Stromal cell of bone marrow (primary cell): ENCODE results near the gene TAS2R30.

Source experiments
- DNase-seq: peaks from one replicate; pipeline ENCODE4 v3.0.0-alpha.2; 2012; ENCODE audit warnings: low read depth

Gene TAS2R30, protein sequence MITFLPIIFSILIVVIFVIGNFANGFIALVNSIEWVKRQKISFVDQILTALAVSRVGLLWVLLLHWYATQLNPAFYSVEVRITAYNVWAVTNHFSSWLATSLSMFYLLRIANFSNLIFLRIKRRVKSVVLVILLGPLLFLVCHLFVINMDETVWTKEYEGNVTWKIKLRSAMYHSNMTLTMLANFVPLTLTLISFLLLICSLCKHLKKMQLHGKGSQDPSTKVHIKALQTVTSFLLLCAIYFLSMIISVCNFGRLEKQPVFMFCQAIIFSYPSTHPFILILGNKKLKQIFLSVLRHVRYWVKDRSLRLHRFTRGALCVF

DNA sequence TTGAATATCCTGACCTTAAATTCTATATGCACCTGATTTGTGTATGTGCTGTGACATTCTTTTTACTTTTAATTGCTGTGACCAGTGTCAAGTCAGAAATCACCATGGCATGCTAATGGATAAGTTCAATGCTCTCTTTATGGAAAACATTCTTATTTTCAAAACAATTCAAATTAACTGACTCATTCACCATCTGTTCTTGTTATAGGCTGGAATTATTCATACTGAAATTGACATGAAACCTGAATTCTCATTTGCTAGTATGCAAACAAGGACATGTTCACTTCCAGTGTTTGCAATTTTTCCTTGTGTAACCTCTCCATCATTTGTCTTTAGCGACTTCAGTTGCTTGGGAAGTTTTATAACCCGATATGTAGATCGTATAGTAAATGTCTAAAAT lies at the start of gene TAS2R30:
Gene TAS2R30 (minus strand): TSS at position 340 of the 400 bp plus-strand sequence. CDS start 400 bp downstream, outside the sequence.
- DNase-seq = no peak

DNA sequence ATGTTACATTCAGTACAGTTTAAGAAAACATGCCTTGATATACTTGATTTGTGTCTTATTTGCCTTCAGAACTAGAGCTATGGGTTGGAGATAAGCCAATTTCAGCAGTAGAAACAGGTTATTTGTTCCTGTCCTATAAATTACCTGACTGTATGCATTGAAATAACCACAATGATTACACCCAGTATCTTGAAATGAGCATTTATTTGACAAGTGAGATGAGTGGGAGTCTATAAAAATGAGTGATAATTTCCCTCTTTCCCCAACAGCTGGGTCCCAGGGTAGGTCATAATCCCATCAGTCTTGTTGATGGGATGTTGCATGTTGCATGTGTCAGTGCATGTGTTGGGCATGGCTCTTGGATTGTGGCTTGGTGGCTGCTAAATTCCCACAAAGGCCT lies 48.6 kb upstream of the TAS2R30 start:
- no peak for DNase-seq

DNA sequence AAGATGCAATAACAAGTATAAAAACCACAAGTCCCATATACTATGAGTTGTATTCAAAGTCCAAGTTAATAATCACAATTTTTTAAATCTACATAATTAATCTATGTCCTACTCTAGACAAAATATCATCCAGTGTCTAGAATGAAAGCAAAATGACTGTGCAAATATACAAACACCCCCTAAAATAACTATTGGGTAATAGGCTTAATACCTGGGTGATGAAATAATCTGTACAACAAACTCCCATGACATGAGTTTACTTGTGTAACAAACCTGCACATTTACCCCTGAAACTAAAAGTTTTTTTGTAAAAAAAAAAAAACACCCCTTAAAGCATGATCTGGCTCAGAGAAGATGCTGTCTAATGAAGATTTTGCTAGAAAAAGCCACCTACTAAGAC lies 48.1 kb upstream of the TAS2R30 start:
- DNase-seq = no peak

DNA sequence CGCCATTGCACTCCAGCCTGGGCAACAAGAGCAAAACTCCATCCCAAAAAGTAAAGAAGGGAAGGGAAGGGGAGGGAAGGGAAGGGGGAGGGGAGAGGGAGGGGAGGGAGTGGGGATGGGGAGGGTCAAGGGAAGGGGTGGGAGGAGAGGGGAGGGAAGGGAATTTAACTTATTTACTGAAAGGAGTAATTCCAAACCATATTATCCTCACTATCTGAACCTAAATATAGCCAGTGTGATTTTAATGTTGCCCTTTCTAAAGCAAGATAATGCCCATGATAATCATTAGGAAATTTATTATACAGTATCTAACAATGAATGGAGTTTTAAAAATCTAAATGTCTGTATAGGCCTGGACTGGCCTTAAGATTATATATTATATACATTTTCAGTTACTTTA lies 43.8 kb upstream of the TAS2R30 start:
- DNase-seq = no peak

DNA sequence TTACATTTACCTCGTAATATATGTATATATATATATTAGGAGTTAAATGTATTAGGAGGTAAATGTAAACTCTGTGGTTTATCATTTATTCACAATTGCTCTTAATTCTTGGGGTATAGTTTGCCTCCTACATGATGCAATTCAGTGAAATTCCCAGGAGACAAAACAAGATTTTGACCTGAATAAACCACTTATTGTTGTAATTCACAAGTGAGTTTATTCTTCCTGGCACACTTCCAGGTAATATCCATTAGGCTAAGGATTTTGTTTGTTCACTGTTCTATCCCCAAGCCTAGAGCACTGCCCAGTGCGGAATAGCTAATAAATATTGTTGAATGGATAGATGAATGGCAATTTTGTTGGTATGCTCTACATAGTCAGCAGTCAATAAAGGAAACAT lies 39.6 kb upstream of the TAS2R30 start:
- no peak for DNase-seq

DNA sequence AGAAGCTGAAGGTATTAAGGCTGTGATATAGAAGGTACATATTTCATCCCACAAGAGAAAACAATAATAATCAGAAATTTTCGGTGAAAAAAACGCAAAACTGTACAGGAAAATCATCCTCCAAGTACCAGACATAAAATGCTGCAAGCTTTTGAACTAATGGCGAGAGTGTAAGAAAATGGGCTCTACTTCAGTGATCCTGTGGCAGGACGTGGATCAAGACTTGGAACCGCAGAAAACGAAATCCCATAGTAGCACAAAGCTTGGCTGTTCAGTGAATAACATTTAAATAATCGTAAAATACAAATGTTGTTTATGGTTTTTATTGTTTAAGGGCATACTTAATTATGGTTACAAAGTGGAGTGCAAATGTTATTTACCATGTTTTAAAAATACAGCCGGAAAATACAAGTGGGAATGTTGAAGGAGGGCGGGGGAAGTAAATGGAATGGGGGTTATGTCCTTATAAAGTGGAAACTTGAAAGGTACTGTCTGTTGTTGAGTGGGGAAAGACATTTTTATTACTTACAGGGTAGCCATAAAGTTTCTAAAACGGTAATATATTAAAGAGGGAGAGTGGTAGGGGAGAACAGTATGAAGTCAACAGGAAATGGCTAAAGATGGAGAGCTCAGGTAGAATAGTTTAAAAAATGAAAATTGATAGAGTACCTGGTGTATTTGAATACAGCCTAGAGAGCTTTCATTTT lies 37.7 kb upstream of the TAS2R30 start:
- DNase-seq = no peak

DNA sequence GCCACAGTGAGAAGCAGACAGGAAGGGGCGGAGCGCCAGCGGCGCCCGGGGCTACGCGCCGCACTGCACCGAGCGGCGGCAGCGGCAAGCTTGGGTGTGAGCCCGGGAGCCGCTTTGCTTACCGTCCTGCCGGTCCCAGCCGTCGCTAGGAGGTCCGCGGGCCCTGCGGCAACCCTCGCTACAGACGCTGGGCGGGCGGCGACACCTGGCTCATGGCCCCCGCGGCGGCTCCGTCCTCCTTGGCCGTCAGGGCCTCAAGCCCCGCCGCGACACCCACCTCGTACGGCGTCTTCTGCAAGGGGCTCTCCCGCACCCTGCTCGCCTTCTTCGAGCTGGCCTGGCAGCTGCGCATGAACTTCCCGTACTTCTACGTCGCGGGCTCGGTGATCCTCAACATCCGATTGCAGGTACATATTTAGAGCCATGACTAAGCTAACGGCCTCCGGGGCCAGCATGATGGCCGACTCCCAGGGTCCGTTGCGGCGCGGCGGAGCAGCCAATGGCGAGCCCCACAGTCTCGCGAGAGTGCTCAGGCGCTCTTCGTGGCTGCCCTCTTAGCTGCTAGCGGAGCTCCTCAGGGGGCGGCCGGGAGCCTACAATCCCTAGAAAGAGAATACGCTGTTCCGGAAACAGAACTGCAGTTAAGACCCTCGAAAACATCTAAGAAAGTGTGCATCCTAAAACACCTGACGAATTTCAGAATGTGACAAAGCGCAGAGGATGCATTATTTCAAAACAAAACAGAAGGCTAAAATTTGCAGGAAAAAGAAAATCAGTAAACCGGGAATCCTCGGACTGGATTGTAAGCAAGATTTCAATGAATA lies 36.9 kb upstream of the TAS2R30 start, which contains the start of gene SMIM10L1:
Gene SMIM10L1 (plus strand): TSS at position 50 of the 824 bp plus-strand sequence. CDS start 163 bp downstream, at position 213.
- peak; percentile 92 for DNase-seq

DNA sequence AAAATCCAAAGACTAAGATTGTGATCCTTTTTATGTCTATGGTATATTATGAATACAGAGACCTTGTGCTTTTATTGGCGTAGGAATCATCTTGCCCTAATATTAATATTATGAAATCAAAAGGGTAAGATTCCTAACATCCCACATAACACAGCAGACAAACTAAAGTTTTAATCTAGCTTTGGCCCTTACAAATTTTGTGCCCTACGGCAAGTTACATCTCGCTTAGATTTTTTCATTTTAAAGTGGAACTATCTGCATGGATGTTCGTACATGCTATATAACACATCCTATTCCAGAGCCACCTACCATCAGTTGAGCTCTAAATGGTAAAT lies 36.3 kb upstream of the TAS2R30 start:
- DNase-seq = no peak

DNA sequence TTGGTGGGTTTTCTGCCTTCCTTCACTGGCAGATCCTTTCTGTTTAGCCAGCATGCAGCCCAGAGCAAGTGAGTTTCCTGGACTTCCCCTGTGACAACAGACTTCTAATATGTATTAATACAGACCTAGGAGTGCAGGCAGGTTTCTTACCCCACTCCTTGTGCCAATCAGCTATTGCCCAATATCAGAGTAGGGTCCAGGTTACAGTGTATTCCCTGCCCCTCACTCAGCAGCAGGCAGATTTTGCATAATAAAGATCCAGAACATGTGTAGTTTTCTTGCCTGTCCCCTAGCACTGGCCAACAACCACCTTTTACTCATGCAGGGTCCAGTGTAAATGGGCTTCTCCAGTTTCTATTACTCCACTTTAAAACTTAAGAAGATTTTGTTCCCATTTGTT lies 31.9 kb upstream of the TAS2R30 start:
- DNase-seq = no peak

DNA sequence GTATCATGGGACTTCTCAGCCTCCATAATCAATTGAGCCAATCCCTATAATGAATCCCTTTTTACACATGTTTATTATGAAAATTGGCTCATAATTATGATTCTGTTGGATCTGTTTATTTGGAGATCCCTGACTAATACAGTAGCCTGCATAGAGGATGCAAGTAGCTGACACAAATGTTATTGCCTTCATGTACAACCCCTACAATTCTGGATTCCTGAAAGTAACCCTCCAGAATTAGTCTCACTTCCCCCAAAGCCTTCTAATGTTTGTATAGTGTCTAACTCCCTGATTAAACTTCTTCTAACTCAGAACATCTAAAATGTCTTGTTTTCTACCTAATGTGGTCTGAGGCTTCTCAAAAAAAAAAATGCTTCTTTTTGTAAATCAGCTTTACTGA lies 29.9 kb upstream of the TAS2R30 start:
- no peak for DNase-seq

DNA sequence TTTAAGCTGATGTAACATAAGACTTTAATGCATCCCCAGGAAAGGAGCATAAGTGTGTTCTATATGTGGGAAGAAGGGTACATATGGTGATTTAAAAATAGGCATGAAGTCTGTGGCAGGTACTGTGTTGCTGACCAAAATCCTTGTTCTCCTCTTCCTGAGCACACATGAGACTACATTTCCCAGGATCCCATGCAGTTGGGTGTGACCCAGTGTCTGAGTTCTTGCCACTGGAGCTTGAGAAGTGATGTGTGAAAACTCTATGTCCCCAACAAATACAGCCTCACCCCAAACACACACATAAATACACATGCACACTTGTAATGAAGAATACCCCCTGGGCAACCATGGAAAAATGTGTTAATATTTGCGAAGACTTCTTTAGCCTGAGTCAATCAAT lies 28.1 kb upstream of the TAS2R30 start:
- no peak for DNase-seq

DNA sequence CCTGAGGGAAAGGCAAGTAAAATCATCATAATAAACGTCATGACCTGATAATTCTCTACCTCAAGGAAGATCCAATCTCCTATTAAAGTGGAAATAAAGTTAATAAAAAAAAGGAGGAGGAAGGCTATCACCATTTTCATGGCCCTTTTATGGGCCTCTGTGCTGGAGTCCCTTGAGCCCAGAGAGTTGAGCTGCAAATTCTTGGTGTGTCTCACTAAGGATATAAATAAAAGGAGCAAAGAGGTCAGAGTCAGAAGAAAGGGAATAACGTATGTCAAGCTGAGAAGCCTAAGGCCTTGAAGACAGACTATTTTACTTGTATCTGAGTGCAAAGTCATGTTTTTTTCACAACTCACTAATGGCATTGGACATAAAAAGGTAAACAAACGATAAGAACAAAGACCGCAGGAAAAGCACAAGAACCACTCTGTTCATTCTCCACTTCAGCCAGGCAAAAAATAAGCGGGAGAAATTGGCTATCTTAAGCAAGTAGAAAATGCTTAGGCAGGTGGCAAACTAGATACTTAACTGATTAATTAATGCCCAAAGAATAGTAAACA lies 24.5 kb upstream of the TAS2R30 start:
- no peak for DNase-seq

DNA sequence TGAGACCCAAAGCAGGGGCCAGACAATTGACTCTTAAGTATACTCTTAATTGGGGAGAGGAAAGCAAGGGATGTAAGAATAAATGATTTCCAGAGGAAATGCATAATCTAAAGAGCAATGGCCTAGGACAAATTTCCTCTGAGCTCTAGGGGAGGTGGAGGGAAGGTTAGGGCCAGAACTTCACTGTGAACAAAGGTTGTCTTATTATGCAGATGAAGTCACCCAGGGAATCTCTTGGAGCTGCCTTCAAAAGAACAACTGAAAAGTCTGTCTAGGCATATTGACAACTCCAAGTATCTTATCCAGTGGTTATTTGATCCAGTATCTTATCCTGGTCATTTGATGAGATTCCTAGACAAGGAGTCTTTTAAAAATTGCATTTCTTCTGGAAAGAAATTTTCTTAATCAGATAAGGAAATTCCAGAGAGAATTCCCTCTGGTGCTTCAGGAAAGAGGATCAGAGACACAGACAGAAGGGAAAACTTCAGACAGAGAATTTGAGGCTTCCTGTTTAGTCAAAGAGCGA lies 20.0 kb upstream of the TAS2R30 start:
- no peak for DNase-seq

DNA sequence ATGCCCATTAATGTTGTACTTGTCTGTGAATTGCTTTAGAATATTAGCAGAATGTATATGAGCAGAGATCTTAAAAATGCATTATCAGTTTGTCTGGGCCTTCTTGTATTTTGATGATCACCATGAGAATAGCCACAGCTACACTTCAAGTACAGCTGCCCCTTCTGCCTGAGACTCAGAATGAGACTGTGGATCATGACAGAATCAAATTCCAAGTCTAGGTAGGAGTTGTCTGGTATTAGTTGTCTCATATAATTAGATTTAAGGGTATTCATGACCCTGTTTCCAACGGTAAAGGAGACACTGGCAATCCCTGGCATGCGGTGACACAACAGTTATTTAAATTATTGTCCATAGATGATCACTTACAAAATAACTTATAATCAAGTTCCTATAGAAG lies 18.3 kb upstream of the TAS2R30 start:
- DNase-seq = no peak

DNA sequence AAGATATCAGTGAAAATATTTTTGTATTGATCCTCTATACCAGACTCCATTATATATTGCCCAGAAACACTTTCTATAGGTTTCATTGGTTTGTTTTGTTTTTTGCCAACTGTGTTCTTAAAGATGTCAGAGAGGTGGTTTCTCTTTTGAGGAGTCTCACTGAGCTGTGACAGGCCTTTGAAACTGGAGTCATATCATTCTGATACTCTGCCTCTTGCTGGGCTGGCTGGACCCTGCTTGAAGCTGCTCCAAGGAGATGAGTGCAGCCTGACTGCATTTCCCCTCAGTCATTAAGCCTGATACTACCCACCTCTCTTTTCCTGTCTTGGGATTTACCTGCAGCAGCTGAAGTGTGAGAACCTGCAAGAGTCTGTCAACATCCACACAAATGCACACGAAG lies 16.4 kb upstream of the TAS2R30 start:
- no peak for DNase-seq

DNA sequence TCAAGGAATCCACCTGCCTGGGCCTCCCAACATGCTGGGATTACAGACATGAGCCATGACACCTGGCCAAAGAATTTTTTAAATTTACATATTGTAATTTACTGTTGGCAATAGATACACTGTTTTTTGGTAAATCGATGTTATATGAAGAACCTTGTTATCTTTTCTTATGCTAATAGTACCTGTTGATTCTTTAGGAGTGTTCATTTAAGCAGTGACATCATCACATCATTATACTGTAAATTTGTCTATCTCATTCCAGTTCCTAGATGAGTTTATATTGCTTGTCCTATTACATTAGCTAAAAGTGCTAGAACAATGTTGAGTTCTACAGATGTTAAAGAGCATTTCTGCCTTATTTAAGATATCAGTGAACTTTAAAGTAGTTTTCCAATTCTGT lies 13.0 kb upstream of the TAS2R30 start:
- no peak for DNase-seq

DNA sequence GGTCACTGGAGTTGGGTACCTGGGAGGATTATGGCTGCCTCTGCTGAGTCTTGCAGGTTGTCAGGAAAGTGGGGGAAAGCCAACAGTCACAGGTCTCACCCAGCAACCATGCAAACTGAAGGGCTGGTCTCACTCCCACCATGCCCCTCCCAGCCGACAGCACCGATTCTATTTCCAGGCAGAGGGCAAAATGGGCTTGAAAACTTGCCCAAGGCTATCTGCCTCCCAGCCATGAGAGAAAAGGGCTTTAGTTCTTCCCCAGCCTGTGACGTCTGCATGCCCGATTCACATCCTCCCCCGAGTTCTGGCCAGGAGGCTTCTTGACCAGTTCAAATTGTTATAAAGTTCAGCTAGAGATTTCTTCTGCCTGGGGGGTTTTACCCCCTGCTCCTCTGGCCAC lies 9.9 kb upstream of the TAS2R30 start:
- no peak for DNase-seq

DNA sequence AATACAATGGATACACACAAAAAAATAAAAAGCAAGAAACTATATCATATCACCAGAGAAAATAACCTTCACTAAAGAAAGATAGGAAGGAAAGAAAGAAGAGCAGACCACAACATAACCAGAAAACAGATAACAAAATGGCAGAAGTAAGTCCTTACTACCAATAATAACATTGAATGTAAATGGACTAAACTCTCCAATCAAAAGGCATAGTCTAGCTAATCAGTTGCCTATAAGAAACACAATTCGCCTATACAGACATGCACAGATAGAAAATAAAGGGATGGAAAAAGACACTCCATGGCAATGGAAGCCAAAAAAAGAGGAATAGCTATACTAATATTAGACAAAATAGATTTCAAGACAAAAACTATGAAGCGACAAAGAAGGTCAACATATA lies 8.9 kb upstream of the TAS2R30 start:
- no peak for DNase-seq

DNA sequence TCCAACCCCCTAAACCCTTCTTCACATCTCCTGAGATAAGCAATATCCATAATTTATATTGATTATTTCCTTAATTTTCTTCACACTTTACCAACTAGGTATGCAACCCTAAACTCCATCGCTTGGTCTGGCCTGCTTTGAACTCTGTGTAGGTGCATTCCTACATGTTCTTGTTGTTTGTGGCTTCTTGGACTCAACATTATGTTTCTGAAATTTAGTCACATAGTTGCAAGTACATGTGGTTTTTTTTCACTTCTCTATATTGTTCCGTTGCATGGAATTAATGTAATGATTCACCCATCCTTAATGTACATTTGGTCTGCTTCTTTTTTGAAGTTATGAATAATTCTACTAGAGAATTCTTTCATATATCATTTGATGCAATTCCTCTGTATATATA lies 1.6 kb upstream of the TAS2R30 start:
- no peak for DNase-seq

DNA sequence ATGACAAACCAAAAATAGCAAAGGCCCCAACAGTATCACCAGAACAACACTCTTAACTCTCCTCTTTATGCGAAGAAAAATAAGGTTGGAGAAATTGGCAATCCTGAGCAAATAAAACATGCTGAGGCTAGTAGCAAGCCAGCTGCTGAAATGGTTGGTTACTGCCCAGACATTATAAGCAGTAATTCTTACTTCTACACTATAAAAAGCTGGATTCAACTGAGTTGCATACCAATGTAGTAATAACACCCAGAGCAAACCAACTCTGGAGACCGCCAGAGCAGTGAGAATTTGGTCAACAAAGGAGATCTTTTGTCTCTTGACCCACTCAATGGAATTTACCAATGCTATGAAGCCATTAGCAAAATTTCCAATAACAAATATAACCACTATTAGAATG lies 628 bp downstream of the TAS2R30 start:
- DNase-seq = no peak

DNA sequence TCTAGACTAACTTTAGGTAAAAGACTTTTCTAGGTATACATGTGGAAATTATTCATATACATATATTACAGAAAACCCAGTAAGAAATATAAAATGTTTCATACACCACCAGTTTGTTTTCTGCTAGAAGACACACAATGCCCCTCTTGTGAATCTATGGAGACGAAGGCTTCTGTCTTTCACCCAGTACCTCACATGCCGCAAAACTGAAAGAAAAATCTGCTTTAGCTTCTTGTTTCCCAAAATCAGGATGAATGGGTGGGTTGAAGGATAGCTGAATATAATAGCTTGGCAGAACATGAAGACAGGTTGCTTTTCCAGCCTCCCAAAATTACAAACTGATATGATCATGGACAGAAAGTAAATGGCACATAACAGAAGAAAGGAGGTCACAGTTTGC lies 1.3 kb downstream of the TAS2R30 start:
- no peak for DNase-seq

DNA sequence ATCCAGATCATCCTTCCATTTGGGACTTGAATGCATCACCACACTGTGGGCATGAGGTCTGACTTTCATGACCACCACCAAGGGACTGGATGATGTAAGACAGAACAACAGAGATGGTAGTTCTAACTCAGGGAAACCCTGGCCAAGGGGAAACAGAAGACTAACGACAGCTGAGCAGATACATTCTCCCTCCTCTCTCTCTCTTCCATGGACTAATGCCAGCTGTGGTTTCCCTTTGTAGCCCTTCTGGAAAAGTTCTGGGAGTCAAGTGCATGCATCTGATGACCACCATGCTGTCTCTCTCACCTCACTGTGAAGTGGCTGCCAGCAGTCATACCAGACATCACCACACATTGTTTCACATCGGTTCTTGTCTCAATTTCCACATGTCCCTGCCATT lies 3.4 kb downstream of the TAS2R30 start:
- no peak for DNase-seq
